Measurements from ENCODE around the gene LCN9. TPM values are rescaled to one million over a fixed set of nuclear protein-coding genes. Genes with fewer than 3 reads are reported as not detected.

The LCN9 gene
- total RNA-seq, 1 experiment from 2014 or later, result not detected

GRCh38 chr9:135622415-135623020, 40.6 kb upstream of the LCN9 start:
- ChIA-PET CTCF (interaction anchor here (0.6 kb wide), 1 partner anchor 225 kb away, joined by 4 read pairs; no protein-coding TSS in a partner anchor), POLR2A (interaction anchor here (0.6 kb wide), 1 partner anchor 181 kb away, joined by 3 read pairs; no protein-coding TSS in a partner anchor)
- in situ Hi-C loops (cut with HindIII; ENCODE audit: low pct_unique_long_range_greater_than_20kb, low sequenced_read_pairs), result no loop called here
- ATAC-seq (no peak), DNase-seq (ENCODE audit: low read depth, low spot score) (no peak)
- Histone ChIP-seq H3K27ac (ENCODE audit: low read length) (no peak overlapping the region), H3K4me3 (ENCODE audit: low read depth in 2 of 2, low read length in 2 of 2) (no peak overlapping the region), H3K9me3 (ENCODE audit: control insufficient read depth, insufficient read depth, low read depth, low read length) (no peaks in the 10 kb centered on the region), H3K4me1 (ENCODE audit: control insufficient read depth, insufficient read depth, low read length) (no peaks in the 10 kb centered on the region), H3K36me3 (ENCODE audit: control insufficient read depth, insufficient read depth, low read length) (no peaks in the 10 kb centered on the region), H3K27me3 (ENCODE audit: control insufficient read depth, insufficient read depth, low read length) (no peaks in the 10 kb centered on the region; the same call in 1 of the 2 replicates)
- intact Hi-C loops (cut with micrococcal nuclease; ENCODE audit: unreplicated experiment), result no loop called here
- no TSS peak for BruUV-seq (replicated peaks)
- TF ChIP-seq POLR2AphosphoS5 (IDR thresholded peaks at IDR 0.05; ENCODE audit: low read depth, low read length), result no peak
- TF ChIP-seq TCF7L2 (IDR thresholded peaks at IDR 0.05; ENCODE audit: low read depth, low read length), result no peak
- no peak for TF ChIP-seq CTCF (IDR thresholded peaks at IDR 0.05)
- TF ChIP-seq REST (IDR thresholded peaks at IDR 0.05; ENCODE audit: insufficient read depth in 1 of 2, low read depth in 2 of 2, low read length in 1 of 2), result no peak
- TF ChIP-seq SIN3A (IDR thresholded peaks at IDR 0.05; ENCODE audit: borderline replicate concordance, insufficient read depth, low read depth, low read length), result no peak

DNA sequence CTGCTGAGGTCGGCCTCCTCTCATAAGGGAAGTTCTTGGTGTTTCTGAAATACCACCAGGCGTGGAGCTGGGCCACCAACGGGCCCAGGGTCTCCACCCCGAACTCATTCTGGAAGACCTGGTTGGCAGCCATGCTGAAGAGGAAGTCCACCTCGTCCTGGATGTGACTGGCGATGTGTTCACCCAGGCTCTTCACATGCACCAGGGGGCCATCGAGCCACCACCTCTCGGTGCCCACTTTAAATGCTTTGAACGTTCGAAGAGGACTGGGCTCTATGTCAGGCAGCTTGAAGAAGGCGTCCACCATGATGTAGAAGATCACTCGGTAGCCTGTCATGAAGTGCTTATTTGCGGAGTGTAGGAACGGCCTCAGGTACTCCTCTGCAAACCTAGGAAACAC, 38.8 kb upstream of the LCN9 start:
- Histone ChIP-seq H3K9me3 (ENCODE audit: control insufficient read depth, insufficient read depth, low read depth, low read length) (no peaks in the 10 kb centered on the region), H3K27me3 (ENCODE audit: control insufficient read depth, insufficient read depth, low read length) (no peaks in the 10 kb centered on the region; the same call in 1 of the 2 replicates), H3K4me1 (ENCODE audit: control insufficient read depth, insufficient read depth, low read length) (no peaks in the 10 kb centered on the region), H3K36me3 (ENCODE audit: control insufficient read depth, insufficient read depth, low read length) (no peaks in the 10 kb centered on the region), H3K4me3 (ENCODE audit: low read depth in 2 of 2, low read length in 2 of 2) (no peak overlapping the region), H3K27ac (ENCODE audit: low read length) (no peak overlapping the region)
- POLR2A ChIA-PET, result no interaction called here
- intact Hi-C loops (cut with micrococcal nuclease; ENCODE audit: unreplicated experiment) (no loop called here), in situ Hi-C loops (cut with HindIII; ENCODE audit: low pct_unique_long_range_greater_than_20kb, low sequenced_read_pairs) (no loop called here)
- DNase-seq (ENCODE audit: low read depth, low spot score) (no peak), ATAC-seq (no peak)
- TF ChIP-seq TCF7L2 (IDR thresholded peaks at IDR 0.05; ENCODE audit: low read depth, low read length), result no peak
- TF ChIP-seq POLR2AphosphoS5 (IDR thresholded peaks at IDR 0.05; ENCODE audit: low read depth, low read length), result no peak
- no peak for TF ChIP-seq SIN3A (IDR thresholded peaks at IDR 0.05; ENCODE audit: borderline replicate concordance, insufficient read depth, low read depth, low read length)
- no peak for TF ChIP-seq REST (IDR thresholded peaks at IDR 0.05; ENCODE audit: insufficient read depth in 1 of 2, low read depth in 2 of 2, low read length in 1 of 2)
- TF ChIP-seq CTCF (IDR thresholded peaks at IDR 0.05), result no peak
- CTCF ChIA-PET, result no interaction called here
- BruUV-seq (replicated peaks), result no TSS peak

Data from Panc1 (cell line).